Stimulated activated CD4-positive, alpha-beta T cell treated with anti-CD3 and anti-CD28 coated beads, Interleukin-4, amount 100 ng/mL, for 1 hour (primary cell): ENCODE data around the gene UBR4.
A peak's percentile ranks its signal among the peaks of the same experiment; 100 is the strongest.

Source experiments
- DNase-seq: peaks from one replicate; pipeline ENCODE4 v3.0.0-alpha.2; 2020

The UBR4 gene

DNA sequence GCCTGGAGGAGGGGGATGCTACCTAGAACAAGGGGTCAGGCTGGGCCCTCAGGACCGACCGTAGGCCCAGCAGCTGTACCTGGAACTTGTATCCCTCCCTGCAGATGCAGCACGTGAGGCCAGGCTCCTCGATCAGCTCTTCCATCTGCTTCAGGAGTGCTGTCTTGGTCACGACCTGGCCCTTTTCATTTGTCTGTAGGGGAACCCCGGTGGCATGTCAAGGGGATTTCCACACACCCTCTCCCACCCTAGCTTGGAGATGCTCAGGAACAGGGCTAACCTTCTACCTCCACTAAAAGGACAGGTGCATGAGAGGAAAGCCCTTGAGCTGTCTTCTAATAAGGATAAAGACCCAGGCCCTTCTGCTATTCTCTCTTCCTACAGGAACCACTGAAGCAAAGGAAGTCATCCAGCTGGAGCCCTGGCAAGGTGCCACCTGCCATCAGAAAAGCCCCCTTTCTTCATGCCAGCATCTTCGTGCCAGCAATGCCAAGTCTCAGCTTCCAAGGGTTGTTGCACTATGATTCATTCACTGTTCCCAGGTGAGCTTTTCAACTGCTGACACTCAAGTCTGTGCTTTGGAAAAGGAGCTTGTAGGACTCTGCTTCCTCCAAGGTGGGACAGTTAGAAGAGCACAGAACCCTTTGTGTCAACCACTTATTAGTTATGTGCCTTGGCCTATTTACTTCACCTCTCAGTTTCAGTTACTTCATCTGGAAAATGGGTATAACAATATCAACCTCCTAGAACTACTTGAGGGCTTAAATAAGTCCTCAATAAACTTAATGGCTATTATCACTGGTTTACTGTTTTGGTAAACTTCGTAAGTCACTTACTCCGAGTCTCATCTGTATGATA, 122.1 kb downstream of the UBR4 start:
- peak; percentile 24 for DNase-seq

DNA sequence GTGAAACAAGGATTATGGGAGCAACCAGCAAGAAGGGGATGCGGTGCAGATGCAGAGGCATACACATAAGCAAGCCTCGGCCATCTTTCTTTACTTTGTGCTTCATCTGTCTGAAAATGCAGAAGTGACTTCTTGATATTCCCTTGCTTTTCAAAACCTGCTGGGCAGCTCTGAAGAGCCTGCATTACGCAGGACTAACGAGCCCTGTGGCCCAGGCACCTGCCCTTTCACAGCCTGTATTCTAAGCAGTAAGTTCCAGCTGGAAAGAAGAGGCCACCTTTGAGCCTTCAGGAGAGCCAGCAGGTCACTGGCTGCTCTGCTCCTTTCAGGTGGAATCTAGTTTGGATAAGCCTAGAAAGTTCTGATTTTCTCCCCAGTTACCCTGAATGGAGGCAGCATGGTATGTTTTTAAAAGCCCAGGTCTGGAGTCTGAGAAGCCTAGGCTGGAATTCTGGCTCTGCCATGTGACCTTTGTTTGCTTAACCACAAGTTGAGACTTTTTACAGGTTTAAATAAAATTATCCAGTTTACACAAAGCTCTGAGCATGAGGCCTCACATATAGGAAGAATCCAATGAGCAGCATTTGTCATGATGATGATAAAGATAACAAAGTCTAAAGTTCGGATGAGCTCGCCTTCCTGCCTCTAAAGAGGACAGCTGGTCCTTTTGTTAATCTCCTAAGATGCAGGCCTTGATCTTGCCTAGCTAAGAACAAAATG, 122.9 kb downstream of the UBR4 start:
- DNase-seq: no peak

DNA sequence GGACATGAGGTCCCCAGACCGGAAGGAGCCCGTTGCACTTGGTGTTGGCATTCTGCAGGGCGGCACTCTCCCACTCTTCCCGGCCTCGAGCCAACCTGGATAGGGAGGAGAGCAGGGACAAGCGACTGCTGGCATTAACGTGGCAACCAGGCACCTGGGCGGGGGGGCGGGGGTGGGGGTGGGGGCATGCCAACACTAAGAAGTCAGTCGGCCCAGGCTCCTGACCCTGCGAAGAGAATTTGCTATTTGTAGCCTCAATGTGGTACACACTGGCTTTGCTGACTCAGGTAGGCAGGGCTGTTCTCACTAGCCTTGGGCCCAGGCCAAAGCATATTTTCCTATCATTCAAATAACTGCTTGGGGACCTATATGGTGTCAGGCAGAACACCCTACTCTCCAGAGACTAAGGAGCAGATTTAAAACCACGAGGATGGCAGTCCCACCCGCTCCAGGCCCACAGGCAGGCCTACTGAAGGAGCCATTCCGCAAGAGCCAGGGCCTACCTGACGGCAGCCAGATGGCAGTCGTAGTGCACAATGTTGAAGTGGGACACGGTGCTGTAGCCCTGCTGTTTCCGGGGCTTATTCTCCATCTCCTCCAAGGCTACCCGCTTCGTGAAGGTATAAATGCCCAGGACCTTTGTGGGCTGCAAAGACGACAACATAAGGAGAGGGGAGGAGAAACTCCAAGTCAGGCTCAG, 123.7 kb downstream of the UBR4 start:
- no peak for DNase-seq

DNA sequence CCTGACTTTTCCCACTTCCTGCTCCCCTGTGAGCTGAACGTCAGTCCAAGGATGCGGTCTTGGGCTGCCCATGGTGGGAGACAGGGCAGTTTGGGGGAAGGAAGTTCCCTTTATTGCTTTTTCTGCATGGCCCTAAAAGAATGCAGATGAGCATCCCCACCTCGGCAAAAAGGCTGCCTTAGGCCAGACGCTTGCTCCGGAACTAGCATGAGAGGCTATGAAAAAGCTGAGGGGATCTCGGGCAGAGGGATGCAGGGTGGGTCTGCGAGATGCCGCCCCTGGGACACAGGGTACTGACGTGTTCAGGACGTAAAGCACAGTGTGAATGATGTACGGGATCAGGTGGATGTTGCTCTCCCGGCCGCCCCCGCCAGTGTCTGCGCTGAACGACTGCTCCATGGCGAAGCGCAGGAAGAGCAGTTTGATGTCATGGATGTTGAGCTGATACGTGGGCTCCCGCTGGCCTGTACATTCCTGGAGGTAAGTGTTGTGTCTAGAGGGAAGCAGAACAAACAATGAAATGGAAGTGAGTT, 125.8 kb downstream of the UBR4 start:
- DNase-seq: no peak

DNA sequence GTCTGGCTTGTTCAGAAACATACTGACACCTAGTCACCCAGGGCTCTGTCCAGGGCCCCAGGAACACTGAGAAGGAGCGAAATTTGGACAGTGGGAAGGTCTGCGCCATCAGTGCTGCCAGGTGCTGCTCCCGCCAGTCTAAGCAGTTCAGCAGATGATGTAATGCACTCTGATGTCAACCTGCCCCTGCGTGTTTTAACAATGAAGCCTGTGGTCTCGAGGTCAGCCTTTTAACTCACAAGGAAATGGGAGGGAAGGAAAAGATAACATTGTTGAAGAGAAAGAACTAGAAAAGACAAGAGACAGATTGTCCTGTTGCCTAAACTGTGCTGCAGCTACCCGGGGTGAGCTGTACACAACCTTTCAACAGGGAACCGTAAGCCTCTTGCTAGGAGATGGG, 127.0 kb downstream of the UBR4 start:
- DNase-seq: no peak

DNA sequence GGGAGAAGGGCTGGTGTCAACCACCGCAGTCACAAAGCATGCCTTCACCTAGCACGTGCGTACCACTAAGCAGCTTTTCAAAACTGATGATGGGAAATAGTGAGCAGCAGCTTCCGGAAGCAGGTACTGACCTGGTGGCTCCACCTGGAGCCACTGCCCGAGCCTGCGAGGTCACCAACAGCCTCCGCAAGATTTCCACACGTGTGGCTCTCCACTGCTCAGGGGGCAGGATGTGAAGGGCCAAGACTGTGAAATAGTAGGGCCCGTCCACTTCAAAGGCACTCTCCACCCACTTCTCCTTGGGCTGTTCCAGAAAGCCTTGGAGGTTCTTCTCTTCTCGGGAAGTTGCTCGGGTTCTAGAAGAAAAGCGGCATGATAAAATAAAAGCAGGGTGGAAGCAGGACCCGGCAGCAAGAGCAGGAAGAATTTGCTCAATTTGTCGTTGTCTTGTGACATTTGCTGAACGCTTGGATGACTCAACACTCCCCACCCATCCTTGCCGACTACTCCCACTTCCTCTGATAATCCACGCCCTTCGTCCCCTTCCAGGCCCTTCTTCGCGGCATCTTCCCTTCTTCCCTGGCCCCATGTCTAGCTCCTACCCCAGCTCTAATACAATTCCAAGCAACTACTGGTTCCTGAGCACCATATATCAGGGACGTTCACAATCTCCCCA, 128.7 kb downstream of the UBR4 start:
- DNase-seq: no peak

DNA sequence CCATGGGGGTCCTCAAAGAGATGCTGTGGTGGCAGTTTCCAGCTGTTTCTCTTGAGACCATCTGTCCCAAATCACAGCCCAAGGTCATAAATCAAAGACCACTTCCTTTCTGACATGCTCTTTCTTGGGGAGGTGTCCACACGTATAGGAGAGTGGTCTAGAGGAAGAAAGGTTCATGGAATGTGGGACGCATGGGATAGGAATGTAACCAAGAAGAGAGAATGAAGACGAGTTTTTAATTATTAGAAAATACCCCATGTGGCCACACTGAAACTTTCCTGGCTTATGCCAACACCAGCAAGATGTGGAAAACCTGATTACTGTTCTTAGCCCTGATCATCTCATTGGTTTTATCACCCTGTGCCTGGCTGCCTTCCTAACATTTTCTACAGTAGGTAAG, 129.3 kb downstream of the UBR4 start:
- no peak for DNase-seq

DNA sequence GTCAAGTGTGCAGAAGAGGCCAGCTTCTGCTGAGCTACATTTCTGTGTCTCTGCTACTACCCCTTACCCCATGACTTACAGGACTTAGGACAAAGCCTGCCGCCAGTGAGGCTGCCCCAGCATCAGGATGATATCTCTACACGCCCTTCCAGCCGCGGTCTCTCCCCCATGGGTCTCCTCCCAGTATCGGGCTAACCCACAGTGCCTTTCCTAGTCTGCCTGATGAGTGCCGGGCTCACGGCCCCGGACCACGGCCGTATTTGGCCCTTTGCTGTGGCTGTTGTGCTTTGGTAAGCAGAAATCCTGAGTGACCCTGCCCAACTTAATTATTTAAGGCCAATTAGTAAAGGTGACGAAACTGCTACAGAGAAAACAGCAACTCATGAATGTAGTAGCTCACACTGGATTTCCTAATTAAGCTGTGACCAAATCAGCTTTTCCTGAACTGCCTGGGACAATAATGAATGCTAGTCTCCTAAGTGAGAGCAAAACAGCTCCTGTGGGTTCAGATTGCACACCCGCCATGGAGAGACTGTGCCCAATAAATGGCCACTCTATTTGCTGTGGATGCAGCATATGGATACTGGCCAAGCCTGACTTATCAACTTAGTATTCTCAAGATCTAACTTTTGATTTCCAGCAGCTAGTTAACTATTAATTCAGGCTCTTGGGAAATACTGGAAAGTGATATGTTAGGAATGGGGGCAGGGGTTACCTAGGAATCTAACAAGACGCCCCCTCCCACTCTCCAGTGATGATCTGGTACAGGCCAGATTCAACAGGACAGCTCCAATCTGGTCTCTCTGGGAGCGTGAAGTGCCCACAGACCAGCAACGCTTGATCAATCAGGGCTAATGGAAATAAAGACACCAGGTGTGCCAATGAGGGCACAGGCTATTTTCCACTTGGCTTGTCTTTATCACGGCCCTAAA, 130.3 kb downstream of the UBR4 start:
- DNase-seq: no peak

DNA sequence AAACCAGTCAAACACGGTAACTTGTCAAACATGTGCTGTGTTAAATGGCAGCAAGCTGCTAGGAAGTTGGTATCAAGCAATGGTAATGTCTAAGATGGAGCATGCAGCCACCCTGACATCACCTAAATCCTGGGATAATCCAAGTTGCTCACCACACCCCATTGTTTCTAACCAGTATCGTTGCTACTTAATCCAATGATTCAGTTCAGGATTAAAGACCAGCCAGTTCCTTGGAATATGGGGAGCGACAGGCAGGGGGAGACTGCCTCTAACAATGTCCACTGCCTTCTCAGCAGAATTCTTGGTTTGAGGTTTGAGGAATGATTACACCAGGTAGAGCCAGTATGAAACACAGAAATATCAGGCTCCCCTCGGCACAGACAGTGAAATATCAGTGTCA, 131.5 kb downstream of the UBR4 start:
- DNase-seq: no peak

DNA sequence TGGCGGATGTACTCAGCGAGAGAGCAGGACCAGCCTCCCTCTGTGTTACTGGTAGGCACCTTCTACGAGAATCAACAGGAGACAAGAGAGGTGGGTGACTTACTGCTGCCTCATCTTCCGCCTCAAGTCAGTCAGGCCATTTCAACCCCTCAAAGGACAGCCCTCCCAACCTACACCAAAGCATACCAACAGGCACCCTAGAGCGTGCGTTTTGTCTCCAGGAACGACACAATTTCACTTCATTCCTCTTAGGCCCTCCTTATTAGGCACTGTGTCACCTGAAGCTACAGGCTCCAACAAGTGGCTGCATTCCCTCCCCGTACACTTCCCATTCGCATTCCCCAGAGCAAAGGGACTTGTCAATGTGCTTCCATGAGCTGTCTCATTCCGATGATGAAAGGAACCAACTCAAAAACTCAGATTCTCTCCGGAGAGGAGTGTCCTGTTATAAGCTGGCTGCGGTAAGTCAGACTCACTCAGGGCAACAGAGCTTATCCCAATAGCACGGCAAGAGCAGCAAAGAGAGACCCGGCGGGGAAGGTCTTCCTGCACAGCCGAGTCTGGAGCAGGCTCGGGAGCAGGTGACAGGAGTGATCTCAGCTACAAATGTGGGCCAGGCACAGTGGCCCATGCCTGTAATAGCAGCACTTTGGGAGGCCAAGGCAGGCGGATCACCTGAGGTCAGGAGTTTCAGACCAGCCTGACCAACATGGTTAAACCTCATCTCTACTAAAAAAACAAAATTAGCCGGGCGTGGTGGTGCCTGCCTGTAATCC, 133.0 kb downstream of the UBR4 start:
- no peak for DNase-seq

DNA sequence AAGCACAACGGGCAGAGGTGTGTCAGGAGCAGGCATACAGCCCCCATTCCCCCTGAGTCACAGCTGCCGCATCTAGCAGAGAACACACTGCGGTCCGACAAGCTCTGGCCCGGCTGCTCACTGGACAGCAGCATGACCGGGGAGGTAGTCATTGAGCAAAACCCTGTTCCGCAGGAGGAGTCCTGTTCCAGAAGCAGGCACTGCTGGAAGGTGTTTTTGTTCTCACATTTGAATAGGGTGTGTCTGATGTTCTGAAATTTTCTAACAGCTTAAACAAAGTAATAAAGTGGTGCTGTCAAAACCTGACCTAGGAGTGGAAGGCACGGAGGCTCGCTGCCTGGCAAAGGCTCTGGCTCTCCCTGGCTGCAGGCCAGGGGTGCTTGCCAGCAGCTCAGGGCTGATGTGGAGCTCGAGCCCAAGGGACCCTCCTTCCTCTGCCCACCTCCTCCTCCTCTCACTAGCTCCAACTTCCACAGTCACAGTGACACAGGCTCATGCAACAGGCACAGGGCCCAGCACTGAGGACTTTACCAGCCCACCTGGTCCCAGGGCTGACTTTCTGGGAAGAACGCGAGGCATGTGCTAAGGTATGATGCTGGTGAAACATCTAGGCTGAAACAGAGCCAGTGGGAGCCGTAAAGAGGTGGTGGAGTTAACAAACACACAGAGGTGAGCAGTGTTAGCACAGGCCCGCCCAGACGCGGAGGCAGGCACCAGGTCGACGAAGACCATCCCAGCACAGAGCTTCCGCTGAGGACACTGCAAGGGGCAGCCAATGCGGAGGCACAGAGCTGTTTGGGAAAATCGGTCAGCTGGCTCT, 135.0 kb downstream of the UBR4 start:
- DNase-seq: no peak

DNA sequence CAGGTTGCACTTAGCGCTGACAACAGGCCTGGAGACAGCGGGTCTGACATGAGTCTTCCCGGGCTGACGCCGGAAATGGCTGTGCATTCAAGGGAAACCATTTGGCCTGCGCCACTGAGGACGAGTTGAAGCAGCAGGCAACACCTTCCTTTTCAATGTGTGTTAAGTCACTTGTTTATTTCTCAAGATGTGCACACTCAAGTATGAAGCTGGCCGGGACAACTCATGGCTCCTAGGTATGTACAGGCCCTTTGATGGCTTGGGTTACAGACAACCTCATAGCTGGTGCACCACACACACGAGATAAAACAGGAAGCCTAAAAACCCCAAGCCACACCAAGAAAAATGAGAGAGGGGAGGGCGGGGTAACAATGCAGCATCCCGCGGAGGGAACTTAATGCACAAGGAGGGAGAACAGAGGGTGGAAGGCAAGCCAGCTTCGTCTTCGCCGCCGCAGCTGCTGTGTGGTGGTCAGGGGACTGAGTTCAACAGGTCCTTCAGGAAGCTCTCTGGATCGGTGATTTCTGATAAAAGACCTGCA, 135.6 kb downstream of the UBR4 start:
- DNase-seq: peak; percentile 22

DNA sequence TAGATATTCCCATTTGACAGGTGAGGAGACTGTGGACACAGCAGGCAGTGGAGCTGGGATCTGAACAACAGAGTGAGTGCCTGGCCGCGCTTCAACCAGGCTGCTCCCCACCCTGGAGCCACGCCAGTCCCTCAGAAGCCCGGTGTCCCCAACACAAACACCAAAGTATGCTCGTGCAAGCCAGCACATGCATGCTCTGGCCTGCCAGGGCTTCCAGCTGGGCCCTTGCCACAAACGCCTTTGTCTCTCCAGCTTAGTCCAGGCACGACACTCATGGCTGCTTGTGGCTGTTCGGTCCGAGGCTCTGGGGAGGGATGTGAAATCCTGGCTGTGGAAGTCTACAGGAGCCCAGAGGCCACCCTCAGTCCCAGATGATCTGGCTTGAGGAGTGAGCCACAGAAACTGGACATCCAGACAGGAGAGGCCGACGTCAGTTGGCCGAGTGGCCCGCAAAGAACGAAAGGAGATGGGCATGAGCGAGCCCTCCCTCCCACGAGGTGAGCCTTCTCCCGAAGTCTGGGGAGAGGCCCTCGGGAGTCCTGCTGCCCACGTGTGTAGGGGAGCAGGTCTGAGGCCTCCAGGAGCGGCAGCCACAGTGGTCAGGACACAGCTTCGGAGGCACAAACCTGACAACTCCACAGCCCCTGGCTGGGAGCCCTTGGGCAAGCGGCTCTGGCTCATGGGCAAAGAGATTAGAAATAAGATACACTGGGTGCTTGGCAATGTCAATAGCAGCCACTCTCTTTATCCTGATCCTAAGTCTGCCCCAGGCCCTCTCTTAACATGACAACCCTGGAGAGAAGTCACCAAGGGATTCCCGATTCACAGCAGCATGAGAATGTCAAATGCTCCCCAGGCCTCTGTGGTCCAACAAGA, 136.5 kb downstream of the UBR4 start:
- no peak for DNase-seq

DNA sequence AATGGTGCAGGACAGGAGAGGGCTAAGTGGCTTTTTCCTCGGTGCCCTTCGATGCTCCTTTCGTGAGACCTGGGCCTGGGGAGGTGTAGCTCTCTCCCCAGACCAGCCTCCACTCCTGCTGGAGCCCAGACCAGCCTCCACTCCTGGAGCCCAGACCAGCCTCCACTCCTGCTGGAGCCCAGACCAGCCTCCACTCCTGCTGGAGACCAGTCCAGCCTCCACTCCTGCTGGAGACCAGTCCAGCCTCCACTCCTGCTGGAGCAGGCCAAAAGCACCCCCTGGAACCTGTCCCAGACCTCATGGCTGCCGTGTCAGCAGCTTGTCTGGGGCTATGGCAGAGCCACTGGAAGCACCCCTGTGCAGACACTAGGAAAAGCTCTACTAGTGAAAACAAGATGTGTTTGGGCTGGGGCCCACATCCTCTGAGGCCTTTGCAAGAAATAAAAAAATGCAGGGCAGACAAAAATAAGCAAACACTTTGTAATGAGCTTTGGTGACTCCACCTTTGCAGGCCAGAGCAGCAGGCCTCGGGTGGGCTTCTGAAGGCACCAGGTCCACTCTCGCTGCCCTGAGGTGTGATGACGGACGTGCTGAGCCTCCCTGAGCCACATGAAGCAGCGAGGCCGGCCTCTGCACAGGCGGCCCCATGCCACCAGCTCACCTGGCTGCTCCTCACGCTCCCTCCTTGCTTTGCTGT, 137.6 kb downstream of the UBR4 start:
- DNase-seq: no peak

DNA sequence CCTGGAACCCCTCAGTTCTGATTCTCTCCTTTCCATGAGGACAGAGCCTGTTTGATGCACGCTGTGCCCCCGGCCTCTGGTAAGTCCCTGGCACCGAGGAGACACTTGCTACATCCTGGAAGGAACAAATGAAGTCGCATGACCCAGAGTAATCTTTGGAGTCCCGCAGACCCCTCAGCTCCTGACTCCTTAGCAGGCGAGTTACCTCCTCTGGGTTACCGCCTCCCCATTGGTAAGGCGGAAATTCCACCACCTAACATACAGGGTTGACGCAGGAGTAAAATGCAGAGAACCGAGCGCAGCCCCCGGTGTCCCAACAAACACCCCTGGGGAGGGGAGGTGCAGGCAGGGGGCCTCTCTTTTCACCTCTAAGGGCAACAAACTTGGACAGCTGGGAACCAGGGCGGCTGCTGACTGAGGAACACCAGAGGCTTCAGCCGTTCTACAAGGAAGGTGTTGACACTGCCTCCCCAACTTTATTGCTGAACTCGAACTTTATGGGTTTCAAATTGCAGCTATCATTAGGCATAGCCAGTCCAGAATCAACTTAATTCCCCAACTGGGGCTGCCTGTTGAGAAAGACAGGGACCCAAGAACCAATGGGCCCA, 138.3 kb downstream of the UBR4 start:
- DNase-seq: no peak

DNA sequence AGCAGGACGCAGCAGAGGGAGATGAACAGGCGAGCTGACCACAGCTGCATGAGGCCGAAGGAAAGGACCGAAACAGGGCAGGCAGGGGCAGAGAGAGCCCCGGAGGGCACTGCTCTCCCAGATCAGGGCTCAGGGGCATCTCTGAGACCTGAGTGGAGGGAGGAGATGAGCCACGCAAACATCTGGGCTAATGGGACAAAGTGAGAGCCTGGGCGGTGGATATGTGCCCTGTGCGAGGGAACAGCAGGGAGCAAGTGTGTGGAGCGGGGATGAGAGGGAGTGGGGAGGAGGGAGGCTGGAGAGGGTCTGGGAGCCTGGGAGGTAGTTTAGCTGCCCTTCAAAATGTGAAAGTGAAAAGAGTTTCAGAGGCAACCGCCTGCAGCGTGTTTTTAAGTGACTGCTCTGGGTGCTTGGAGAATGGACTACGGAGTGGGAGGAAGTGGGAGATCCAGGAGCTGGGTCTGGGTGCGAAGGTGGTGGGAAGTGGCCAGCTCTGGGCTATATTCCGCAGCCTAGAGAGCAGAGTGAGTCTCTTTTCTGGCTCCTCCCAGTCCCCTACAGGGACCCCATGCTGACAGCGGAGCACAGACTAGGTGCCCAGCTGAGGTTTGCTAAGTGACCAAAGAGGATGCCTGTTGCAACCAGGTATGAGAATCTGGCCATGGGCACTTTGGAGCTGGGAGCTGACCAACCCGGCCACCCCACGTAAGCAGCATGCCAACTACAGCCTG, 139.0 kb downstream of the UBR4 start:
- no peak for DNase-seq

DNA sequence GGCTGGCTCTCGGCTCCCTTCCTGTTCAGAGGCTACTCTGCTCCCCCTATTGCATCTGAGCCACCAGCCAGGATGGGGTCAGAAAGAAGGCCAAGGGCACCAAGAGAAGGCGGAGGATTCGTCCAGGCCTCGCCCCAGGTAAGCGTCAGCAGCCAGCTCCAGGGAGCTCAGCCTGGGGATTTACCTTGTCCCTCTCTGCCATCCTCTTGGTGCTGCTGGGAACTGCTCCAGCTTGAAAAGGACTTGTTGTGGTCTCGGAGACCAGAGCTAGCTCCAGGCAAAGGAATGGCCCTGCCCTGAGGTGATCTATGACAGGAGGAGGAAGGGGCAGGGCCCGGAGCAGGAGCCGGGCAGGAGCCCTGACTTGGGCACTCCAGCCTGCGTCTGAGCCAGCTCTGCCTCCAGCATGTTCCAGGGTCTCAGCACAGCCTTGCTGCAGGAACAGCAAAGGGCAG, 139.8 kb downstream of the UBR4 start:
- no peak for DNase-seq
